Measurements from ENCODE around the gene SETD7.

SETD7 gene

GRCh38 chr4:139515531-139515958 lies 40.5 kb downstream of the SETD7 start:
- TF ChIP-seq FOXP2 (optimal IDR thresholded peaks at IDR 0.05; ENCODE audit: borderline replicate concordance, extremely low read depth, extremely low read length, insufficient read depth) (no peak), TAF1 (IDR thresholded peaks at IDR 0.05; ENCODE audit: borderline replicate concordance, insufficient read depth, low read length) (no peak), REST (IDR thresholded peaks at IDR 0.05; ENCODE audit: insufficient read depth in 1 of 2, low read depth in 2 of 2, low read length in 2 of 2) (no peak), POLR2AphosphoS5 (IDR thresholded peaks at IDR 0.05; ENCODE audit: low read depth, low read length) (no peak), SIN3A (IDR thresholded peaks at IDR 0.05; ENCODE audit: borderline replicate concordance, insufficient read depth, low read length) (no peak)

GRCh38 chr4:139514382-139515059 lies 41.5 kb downstream of the SETD7 start:
- no peak for TF ChIP-seq SIN3A (IDR thresholded peaks at IDR 0.05; ENCODE audit: borderline replicate concordance, insufficient read depth, low read length)
- TF ChIP-seq FOXP2 (optimal IDR thresholded peaks at IDR 0.05; ENCODE audit: borderline replicate concordance, extremely low read depth, extremely low read length, insufficient read depth), result no peak
- no peak for TF ChIP-seq REST (IDR thresholded peaks at IDR 0.05; ENCODE audit: insufficient read depth in 1 of 2, low read depth in 2 of 2, low read length in 2 of 2)
- no peak for TF ChIP-seq POLR2AphosphoS5 (IDR thresholded peaks at IDR 0.05; ENCODE audit: low read depth, low read length)
- TF ChIP-seq TAF1 (IDR thresholded peaks at IDR 0.05; ENCODE audit: borderline replicate concordance, insufficient read depth, low read length), result no peak

DNA sequence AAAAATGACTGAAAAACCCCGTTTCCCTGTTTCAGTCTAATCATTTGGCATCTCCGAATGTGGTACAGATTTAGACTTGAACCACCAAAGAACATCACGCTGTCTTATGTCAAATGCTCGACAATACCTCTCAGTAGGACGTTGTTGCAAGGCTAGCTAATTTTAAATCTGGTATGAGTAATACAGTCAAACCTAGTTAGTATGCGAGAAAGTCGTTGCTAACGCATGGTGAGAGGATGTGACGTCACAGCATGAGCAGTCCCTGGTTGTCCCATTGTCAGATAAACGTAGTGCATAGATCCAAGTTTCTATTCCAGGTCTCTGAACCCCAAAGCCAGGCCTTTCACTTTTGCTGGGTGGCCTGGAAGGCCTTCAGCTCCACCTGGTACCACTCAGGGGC lies 44.7 kb downstream of the SETD7 start:
- no peak for TF ChIP-seq TAF1 (IDR thresholded peaks at IDR 0.05; ENCODE audit: borderline replicate concordance, insufficient read depth, low read length)
- no peak for TF ChIP-seq POLR2AphosphoS5 (IDR thresholded peaks at IDR 0.05; ENCODE audit: low read depth, low read length)
- TF ChIP-seq REST (IDR thresholded peaks at IDR 0.05; ENCODE audit: insufficient read depth in 1 of 2, low read depth in 2 of 2, low read length in 2 of 2), result no peak
- no peak for TF ChIP-seq FOXP2 (optimal IDR thresholded peaks at IDR 0.05; ENCODE audit: borderline replicate concordance, extremely low read depth, extremely low read length, insufficient read depth)
- no peak for TF ChIP-seq SIN3A (IDR thresholded peaks at IDR 0.05; ENCODE audit: borderline replicate concordance, insufficient read depth, low read length)

DNA sequence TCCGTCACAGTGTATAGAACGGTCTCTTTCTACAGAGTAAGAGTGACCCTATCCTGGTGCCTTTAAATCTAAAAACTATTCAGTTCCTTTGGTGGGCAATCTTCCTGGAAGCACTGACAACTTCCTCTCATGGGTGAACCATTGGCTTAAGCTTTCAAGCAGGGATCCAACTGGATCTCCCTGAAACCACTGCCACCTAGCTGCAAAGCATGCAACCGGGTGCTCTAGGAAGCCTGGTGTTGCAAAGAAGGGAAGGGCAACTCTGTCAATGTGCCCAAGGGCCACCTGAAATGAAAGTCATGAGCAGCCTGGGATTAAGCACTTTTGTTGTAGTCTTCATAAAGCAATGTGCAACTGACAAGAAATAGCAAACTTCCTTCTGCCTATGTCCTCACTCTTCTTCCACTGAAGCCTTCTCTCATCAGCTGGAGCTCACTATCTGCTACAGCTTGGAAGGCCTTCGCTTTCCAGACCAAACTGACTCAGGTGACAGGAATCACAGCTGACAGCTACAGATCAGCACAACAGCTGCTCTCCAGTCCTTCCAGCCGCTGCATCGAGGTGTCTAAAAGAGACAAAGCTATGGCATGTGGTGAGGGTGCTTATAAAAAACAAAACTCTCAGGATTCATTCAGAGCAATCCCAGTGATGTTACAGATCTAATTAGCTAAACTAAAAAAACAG lies 46.1 kb downstream of the SETD7 start:
- TF ChIP-seq TAF1 (IDR thresholded peaks at IDR 0.05; ENCODE audit: borderline replicate concordance, insufficient read depth, low read length) (no peak), SIN3A (IDR thresholded peaks at IDR 0.05; ENCODE audit: borderline replicate concordance, insufficient read depth, low read length) (no peak), FOXP2 (optimal IDR thresholded peaks at IDR 0.05; ENCODE audit: borderline replicate concordance, extremely low read depth, extremely low read length, insufficient read depth) (no peak), REST (IDR thresholded peaks at IDR 0.05; ENCODE audit: insufficient read depth in 1 of 2, low read depth in 2 of 2, low read length in 2 of 2) (no peak), POLR2AphosphoS5 (IDR thresholded peaks at IDR 0.05; ENCODE audit: low read depth, low read length) (no peak)
